Spleen (tissue), 7 donors: ENCODE data around the gene USP54.

Experiments
- POLR2A ChIP-seq, 3 donors: fragments of 450-650 bp; IDR thresholded peaks; one replicate each; pipeline ENCODE4 v1.5.1; 2017; ENCODE audit warnings: antibody characterized with exemption in 3 of 3, mild to moderate bottlenecking in 1 of 3
- POLR2AphosphoS5 ChIP-seq, 3 donors: sonication (generic); formaldehyde crosslinking; IDR thresholded peaks; one replicate each; pipeline ENCODE4 v1.5.1; 2017; ENCODE audit warnings: antibody characterized with exemption in 3 of 3
- TF ChIP-seq, protein P1 (sequence below), 11 experiments: fragments of 200-600 bp in 7 of 11; fragments of 450-650 bp in 4 of 11; sonication (generic) in 4 of 11; IDR thresholded peaks in 8 of 11; conservative IDR thresholded peaks in 3 of 11; 1 replicate in 7 of 11; 2 replicates in 4 of 11; pipeline versions ENCODE4 v1.4.0 to v1.8.0; 2016 to 2021; ENCODE audit warnings: antibody characterized with exemption in 11 of 11, inconsistent platforms in 4 of 11, mild to moderate bottlenecking in 1 of 11
- donor health status: DM: no; HTN: no; CAD: no; lungs with moderate emphysema.
- donor health status: DM: no; HTN: no; CAD: no.
- donor health status: DM: no; HTN: no; CAD: no.

DNA sequence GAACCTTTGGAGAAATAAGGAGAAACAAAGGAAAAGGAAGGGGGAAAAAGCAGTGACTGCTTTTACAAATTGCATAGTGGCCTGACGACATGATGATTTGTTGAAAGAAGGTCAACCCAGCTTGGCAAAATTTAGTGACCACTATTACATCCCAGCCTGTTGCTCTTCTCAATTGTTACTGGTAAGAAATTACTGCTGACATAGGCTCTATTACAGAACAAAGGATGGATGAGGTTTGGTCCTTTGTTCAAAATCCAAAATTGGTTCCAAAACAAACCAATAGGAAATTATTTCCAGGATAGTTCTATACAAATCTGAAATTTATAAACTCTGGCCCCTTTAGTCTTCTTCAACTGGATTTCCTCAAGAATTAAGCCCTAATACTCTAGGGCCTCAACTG is 39.6 kb downstream of the USP54 start:
- TF ChIP-seq, protein P1, sequence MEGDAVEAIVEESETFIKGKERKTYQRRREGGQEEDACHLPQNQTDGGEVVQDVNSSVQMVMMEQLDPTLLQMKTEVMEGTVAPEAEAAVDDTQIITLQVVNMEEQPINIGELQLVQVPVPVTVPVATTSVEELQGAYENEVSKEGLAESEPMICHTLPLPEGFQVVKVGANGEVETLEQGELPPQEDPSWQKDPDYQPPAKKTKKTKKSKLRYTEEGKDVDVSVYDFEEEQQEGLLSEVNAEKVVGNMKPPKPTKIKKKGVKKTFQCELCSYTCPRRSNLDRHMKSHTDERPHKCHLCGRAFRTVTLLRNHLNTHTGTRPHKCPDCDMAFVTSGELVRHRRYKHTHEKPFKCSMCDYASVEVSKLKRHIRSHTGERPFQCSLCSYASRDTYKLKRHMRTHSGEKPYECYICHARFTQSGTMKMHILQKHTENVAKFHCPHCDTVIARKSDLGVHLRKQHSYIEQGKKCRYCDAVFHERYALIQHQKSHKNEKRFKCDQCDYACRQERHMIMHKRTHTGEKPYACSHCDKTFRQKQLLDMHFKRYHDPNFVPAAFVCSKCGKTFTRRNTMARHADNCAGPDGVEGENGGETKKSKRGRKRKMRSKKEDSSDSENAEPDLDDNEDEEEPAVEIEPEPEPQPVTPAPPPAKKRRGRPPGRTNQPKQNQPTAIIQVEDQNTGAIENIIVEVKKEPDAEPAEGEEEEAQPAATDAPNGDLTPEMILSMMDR (IDR thresholded peaks at IDR 0.05 in 8 of 11, conservative IDR thresholded peaks at IDR 0.05 in 3 of 11): no peak
- no peak for TF ChIP-seq POLR2A (IDR thresholded peaks at IDR 0.05)
- TF ChIP-seq POLR2AphosphoS5 (IDR thresholded peaks at IDR 0.05): no peak
